ENCODE results near the gene TREH.
"Not testable (repeated sequence)": the region's sequence is repeated elsewhere in the genome, so short reads cannot be mapped to it uniquely, and the experiment has no call there.

The TREH gene

DNA sequence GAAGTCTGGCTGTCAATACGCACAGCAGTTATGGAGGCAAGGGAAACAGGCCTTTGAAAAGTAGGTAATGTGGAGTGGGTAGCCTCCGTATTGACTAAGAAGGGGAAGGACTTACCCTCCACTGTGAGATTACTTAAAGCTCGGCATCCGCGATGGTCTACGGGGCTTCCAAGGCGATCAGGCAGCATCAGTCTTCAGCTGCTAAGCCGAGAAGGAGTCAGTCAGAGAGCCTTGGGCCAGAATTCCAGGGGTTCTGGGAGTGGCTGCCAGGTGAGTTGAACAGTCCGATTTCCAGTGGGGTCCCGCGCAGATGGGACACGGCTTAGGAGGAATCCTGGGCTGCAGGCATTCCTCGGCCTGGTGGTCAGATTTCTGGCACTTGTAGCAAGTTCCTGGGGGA lies 40.6 kb upstream of the TREH start:
- H3K4me2 ChIP-seq (ENCODE audit: low read depth, low read length); DNase-seq; H3K4me3 ChIP-seq (ENCODE audit: low read length); H3K9me2 ChIP-seq (replicated peaks; ENCODE audit: insufficient read depth, low read length); H3K9me3 ChIP-seq (replicated peaks; ENCODE audit: insufficient read depth, low read length); H2AFZ ChIP-seq (ENCODE audit: low read length); H3K36me3 ChIP-seq (replicated peaks; ENCODE audit: insufficient read depth, low read length); H3K4me1 ChIP-seq (ENCODE audit: low read length); H3K27ac ChIP-seq (ENCODE audit: low read length); H3K9ac ChIP-seq (ENCODE audit: low read length); H3F3A ChIP-seq (ENCODE audit: insufficient read depth, low read length); H3K79me2 ChIP-seq (ENCODE audit: low read length); H4K20me1 ChIP-seq (ENCODE audit: insufficient read depth, low read length); H3K27me3 ChIP-seq (replicated peaks; ENCODE audit: insufficient read depth, low read length): not testable (repeated sequence)

DNA sequence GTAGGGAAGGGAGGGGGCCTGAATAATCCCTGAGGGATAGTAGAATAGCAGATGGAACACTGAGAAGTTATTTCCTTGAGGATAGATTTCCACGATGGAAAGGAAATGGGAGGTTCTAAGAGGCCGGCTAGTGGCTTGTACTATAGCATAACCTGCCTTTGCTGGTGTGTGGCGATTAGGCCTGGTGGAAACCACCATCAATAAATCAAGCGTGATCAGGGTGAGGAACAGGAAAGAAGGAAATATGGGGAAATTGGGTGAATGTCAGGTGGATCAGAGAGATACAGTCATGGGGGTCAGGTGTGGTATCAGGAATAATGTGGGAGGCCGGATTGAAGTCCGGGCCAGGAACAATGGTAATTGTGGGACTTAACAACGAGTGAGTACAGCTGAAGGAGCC lies 39.1 kb upstream of the TREH start:
- not testable (repeated sequence) for H3K4me2 ChIP-seq (ENCODE audit: low read depth, low read length); H4K20me1 ChIP-seq (ENCODE audit: insufficient read depth, low read length); H3K4me1 ChIP-seq (ENCODE audit: low read length); H3K79me2 ChIP-seq (ENCODE audit: low read length); H3K27me3 ChIP-seq (replicated peaks; ENCODE audit: insufficient read depth, low read length); H2AFZ ChIP-seq (ENCODE audit: low read length); H3K36me3 ChIP-seq (replicated peaks; ENCODE audit: insufficient read depth, low read length); H3K9ac ChIP-seq (ENCODE audit: low read length); H3K27ac ChIP-seq (ENCODE audit: low read length); DNase-seq; H3K9me2 ChIP-seq (replicated peaks; ENCODE audit: insufficient read depth, low read length); H3K4me3 ChIP-seq (ENCODE audit: low read length); H3K9me3 ChIP-seq (replicated peaks; ENCODE audit: insufficient read depth, low read length); H3F3A ChIP-seq (ENCODE audit: insufficient read depth, low read length)

DNA sequence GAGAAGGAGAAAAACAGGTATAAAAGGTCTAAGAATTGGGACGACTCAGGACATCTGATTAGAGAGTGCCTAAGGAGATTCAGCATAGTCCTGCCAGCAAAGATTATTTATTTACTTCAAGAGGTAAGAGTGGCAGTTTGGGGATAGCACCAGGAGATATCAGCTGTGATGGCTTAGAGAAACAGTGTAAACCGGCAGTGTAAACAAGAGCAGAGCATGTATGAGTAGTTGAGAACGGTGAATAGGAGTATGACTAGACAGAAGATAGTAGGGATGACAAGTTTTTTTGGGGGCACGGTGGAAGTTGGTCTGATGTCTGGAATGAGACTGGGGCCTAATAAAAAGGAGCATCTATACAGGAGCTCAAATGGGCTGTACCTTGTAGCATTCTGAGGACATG lies 38.3 kb upstream of the TREH start:
- H3K9ac ChIP-seq (ENCODE audit: low read length); H3K27ac ChIP-seq (ENCODE audit: low read length); H4K20me1 ChIP-seq (ENCODE audit: insufficient read depth, low read length): not testable (repeated sequence)

DNA sequence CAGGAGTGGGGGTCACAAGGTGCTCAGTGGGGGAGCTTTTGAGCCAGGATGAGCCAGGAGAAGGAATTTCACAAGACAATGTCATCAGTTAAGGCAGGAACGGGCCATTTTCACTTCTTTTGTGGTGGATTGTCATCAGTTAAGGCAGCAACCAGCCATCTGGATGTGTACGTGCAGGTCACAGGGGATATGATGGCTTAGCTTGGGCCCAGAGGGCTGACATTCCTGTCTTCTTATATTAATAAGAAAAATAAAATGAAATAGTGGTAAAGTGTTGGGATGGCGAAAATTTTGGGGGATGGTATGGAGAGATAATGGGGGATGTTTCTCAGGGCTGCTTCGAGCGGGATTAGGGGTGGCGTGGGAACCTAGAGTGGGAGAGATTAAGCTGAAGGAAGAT lies 37.8 kb upstream of the TREH start:
- H3F3A ChIP-seq (ENCODE audit: insufficient read depth, low read length); H3K4me1 ChIP-seq (ENCODE audit: low read length); H3K4me3 ChIP-seq (ENCODE audit: low read length); DNase-seq; H3K9me2 ChIP-seq (replicated peaks; ENCODE audit: insufficient read depth, low read length); H4K20me1 ChIP-seq (ENCODE audit: insufficient read depth, low read length); H3K27me3 ChIP-seq (replicated peaks; ENCODE audit: insufficient read depth, low read length); H3K79me2 ChIP-seq (ENCODE audit: low read length); H2AFZ ChIP-seq (ENCODE audit: low read length); H3K27ac ChIP-seq (ENCODE audit: low read length); H3K36me3 ChIP-seq (replicated peaks; ENCODE audit: insufficient read depth, low read length); H3K9me3 ChIP-seq (replicated peaks; ENCODE audit: insufficient read depth, low read length); H3K9ac ChIP-seq (ENCODE audit: low read length); H3K4me2 ChIP-seq (ENCODE audit: low read depth, low read length): not testable (repeated sequence)

More for the DNA sequence above, 38.3 kb upstream of the TREH start:
- not testable (repeated sequence) for H3K9me2 ChIP-seq (replicated peaks; ENCODE audit: insufficient read depth, low read length); H3K79me2 ChIP-seq (ENCODE audit: low read length); H3K9me3 ChIP-seq (replicated peaks; ENCODE audit: insufficient read depth, low read length); DNase-seq; H3K4me1 ChIP-seq (ENCODE audit: low read length); H3K36me3 ChIP-seq (replicated peaks; ENCODE audit: insufficient read depth, low read length); H3F3A ChIP-seq (ENCODE audit: insufficient read depth, low read length); H3K27me3 ChIP-seq (replicated peaks; ENCODE audit: insufficient read depth, low read length); H3K4me3 ChIP-seq (ENCODE audit: low read length); H3K4me2 ChIP-seq (ENCODE audit: low read depth, low read length); H2AFZ ChIP-seq (ENCODE audit: low read length)

DNA sequence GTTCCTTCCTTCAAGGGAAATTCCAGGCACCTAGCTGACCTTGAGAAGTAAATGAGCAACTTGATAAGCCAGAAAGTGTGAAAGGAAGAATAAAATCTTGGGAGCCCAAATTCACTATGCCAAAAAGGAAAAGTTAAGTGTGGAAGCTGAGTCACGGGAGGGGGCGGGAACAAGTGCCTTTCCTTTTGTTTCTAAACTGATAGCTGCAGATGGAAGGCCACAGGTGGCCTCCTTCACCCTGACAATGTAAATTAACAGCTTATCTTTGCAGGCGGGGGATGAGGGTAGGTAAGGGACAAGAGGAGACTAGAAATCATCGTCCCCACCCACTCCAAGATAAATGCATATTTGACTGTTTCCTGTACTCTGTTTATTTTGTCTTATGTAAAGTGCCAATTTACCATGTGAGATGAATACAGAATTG lies 36.4 kb upstream of the TREH start:
- H4K20me1 ChIP-seq (ENCODE audit: insufficient read depth, low read length) = no peaks in the 10 kb centered on the region
- H3K9me2 ChIP-seq (replicated peaks; ENCODE audit: insufficient read depth, low read length) = no peaks in the 10 kb centered on the region
- H2AFZ ChIP-seq (ENCODE audit: low read length) = no peak overlapping the region
- H3K79me2 ChIP-seq (ENCODE audit: low read length) = no peaks in the 10 kb centered on the region
- no peaks in the 10 kb centered on the region for H3K36me3 ChIP-seq (replicated peaks; ENCODE audit: insufficient read depth, low read length)
- no peaks in the 10 kb centered on the region for H3K27me3 ChIP-seq (replicated peaks; ENCODE audit: insufficient read depth, low read length)
- H3F3A ChIP-seq (ENCODE audit: insufficient read depth, low read length) = no peaks in the 10 kb centered on the region
- H3K4me1 ChIP-seq (ENCODE audit: low read length) = no peaks in the 10 kb centered on the region
- TF ChIP-seq EZH2phosphoT487 (IDR thresholded peaks at IDR 0.05; ENCODE audit: low read length) = no peak
- TF ChIP-seq, protein P1, sequence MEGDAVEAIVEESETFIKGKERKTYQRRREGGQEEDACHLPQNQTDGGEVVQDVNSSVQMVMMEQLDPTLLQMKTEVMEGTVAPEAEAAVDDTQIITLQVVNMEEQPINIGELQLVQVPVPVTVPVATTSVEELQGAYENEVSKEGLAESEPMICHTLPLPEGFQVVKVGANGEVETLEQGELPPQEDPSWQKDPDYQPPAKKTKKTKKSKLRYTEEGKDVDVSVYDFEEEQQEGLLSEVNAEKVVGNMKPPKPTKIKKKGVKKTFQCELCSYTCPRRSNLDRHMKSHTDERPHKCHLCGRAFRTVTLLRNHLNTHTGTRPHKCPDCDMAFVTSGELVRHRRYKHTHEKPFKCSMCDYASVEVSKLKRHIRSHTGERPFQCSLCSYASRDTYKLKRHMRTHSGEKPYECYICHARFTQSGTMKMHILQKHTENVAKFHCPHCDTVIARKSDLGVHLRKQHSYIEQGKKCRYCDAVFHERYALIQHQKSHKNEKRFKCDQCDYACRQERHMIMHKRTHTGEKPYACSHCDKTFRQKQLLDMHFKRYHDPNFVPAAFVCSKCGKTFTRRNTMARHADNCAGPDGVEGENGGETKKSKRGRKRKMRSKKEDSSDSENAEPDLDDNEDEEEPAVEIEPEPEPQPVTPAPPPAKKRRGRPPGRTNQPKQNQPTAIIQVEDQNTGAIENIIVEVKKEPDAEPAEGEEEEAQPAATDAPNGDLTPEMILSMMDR (IDR thresholded peaks at IDR 0.05; ENCODE audit: low read length) = no peak
- no peak for TF ChIP-seq EZH2 (optimal IDR thresholded peaks at IDR 0.05; ENCODE audit: low read depth, low read length)
- H3K4me3 ChIP-seq (ENCODE audit: low read length) = no peak overlapping the region
- no peak overlapping the region for H3K4me2 ChIP-seq (ENCODE audit: low read depth, low read length)
- no peak overlapping the region for H3K9ac ChIP-seq (ENCODE audit: low read length)
- H3K27ac ChIP-seq (ENCODE audit: low read length) = no peak overlapping the region
- H3K9me3 ChIP-seq (replicated peaks; ENCODE audit: insufficient read depth, low read length) = no peaks in the 10 kb centered on the region
- no peak for DNase-seq
